Hematopoietic multipotent progenitor cell treated with erythropoietin and hydrocortisone succinate and interleukin-3 and kit ligand, for 4 days (in vitro differentiated cells): ENCODE measurements around the gene PAPPA2.
"Not testable (repeated sequence)": the region's sequence is repeated elsewhere in the genome, so short reads cannot be mapped to it uniquely, and the experiment has no call there.

Experiments
- DNase-seq: peaks from one replicate; pipeline ENCODE4 v3.0.0-alpha.2; 2015

PAPPA2 gene

GRCh38 chr1:176694713-176695112 lies 231.7 kb downstream of the PAPPA2 start:
- DNase-seq: no peak

GRCh38 chr1:176696109-176696508 lies 233.1 kb downstream of the PAPPA2 start:
- DNase-seq: no peak

DNA sequence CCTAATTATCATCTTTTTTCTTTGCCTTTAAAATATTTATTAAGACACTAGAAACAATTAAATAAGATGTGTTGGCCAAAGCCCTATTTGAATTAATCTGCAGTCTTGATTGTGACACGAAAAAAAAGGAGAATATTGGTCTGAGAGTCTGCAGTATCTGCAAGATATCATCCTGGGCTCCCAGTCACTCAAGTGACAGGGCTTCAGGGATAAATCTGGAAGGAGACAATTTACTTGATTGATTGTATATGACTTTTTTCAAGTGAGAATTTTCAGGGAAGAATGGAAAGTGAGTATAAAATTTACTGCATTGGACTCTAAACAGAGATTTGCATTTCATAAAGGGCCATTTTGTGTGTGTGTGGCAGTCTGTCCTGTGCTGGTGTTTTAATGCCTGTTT lies 233.7 kb downstream of the PAPPA2 start:
- no peak for DNase-seq

DNA sequence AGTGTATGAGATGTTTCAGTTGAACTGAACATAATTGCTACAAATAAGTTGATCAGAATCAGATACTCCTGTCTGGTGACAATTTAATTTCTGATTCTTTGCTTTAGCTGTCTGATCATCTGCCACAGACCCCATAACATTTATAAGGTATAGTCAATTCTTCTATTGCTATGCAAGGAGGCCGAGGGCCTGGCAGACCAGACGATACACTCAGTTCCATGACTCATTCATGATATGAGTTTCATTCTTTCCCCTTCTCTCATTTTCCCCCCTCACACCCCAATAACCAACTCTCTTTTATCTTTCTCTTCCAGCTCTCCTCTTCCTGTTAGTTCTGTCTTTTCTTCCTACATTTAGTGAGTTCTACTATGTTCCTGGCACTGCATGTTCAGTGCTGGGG lies 236.8 kb downstream of the PAPPA2 start:
- no peak for DNase-seq

DNA sequence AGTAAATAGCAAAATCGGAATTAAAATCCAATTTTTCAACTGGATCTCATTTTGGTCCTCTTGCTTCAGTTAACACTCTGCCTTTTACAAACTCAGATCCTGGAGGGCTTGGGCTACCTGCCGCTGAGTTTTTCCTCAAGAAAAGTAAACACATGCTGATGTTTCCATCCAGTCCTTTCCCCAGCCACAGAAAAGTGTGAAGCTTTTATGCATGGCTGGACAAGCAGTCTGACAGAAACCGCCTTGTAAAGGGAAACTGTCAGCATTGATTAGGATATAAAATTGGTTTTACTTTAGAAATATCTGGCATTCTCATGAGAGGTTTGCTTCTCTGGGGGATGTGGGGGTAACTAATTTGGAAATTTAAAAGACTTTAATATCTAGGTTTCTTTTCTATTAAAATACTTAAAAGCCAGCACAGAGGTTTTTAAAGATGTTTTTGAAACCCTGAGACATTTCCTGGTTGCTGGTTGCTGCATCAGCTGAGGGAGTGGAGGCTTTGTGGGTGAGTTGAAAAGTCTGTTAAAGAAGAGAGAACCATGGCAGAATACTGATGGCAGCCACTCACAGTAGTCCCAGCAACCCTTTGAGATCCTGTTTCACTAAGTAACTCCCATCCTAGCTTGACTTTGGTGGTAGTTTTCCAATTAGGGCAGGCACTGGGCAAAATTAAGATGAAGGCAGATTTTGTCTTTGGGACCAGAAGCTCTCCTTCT lies 238.3 kb downstream of the PAPPA2 start:
- DNase-seq: no peak

DNA sequence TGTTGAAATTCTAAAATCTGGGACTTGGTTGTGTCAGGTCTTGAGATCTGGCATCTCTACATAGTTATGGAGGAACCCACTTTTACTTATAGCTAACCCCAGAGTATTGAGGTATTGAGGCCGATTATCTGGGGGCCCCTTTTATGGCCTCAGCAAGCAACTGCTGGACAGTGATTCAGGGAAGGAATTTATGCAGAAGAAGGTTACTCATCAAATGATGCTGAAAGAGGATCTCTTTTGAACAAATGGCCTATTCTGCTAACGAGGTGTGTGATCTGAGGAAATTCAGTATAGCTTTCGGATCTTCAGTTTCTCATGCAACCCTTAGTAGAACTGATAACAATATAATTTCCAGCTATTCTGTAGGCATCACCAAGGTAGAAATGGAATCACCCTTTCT lies 239.9 kb downstream of the PAPPA2 start:
- no peak for DNase-seq

DNA sequence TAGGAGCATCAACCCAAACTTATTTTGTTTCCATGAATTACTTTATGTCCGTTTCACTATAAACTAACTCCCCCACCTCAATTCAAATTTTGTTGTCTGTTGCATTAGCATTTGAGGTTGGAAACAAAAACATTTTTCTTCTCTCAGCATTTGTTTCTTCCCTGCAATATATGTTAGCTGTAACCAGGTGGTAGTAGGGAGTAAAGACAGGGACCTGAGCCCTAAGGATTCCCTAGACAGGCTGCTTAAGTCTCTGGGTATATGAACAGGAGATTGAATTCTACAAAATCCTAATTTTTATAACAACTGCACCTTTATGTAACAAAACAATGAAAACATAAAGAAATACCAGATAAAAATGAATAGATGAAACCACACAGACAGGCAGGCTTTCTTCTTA lies 242.6 kb downstream of the PAPPA2 start:
- no peak for DNase-seq

- no peak for DNase-seq
Measured at GRCh38 chr1:176717066-176717750, 254.2 kb downstream of the PAPPA2 start.

DNA sequence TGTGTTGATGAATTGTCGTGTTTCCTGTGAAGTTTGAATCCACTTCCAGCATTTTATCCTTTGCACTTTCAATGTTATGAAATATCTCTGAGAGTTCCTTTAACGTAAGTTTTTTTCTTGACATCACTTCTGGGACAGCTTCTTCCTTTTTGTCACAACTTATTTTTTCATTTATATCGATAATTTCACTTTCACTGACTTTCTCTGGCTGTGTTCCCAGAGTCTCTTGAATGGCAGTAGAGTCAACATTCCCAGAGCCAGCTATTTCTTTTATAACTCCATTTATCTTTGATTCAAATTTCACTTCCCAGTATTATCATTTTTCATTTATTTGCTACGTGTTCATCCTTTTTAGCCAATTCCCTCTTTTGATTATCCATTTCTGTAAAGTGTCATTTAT lies 256.5 kb downstream of the PAPPA2 start:
- no peak for DNase-seq

DNA sequence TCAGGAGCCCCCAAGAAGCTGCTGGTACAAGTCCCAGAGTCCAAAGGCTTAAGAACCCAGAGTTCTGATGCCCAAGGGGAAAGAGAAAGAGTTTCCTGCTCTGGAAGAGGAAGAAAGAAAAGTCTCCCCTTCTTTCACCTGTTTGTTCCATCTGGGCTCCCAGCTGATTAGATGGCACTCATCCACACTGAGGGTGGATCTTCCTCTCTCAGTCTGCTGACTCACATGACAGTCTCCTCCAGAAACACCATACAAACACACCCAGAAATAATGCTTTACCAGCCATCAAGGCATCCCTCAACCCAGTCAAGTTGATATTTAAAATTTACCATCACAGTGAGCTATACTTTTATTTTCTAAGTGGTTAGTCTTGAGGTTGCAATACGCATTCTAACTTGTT lies 257.9 kb downstream of the PAPPA2 start:
- DNase-seq: no peak

DNA sequence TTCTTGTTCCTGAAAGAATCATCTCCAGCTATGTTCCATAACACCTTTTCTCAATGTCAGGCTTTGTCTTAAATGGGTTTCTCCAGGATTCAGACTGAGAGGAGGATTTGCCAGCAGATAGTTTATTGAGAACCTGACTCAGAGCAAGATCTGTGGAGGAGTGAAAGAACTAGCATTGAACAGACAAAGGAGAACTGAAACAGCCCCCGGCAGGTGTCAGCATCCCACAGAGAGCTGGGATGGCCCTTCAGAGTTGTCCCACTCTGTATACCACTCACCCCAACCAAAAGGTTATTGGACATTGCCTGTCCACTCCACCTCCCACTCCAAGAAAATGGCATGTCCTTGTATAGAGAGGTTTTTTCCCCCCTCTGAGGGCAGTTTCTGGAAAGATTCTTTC lies 270.7 kb downstream of the PAPPA2 start:
- DNase-seq: no peak

DNA sequence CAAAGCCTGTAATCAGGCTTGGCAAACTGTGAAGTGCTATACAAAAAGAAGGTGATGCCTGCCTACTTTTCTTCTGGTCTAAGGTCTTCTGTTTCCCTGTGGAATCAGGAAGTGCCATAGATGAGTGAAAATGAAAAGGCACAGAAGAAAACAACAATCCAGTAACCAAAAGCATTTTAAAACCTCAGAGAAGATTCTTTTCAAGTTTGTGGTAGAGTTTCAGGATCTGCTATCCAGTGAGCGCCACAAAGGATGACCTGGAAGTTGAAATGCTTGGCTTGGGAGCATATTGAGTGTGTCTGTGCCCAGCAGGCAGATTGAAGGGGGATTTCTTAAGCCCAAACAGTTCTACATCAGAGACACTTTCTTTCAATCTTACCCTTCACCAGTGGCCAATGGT lies 272.2 kb downstream of the PAPPA2 start:
- DNase-seq: no peak

GRCh38 chr1:176736015-176736414 lies 273.0 kb downstream of the PAPPA2 start:
- no peak for DNase-seq

DNA sequence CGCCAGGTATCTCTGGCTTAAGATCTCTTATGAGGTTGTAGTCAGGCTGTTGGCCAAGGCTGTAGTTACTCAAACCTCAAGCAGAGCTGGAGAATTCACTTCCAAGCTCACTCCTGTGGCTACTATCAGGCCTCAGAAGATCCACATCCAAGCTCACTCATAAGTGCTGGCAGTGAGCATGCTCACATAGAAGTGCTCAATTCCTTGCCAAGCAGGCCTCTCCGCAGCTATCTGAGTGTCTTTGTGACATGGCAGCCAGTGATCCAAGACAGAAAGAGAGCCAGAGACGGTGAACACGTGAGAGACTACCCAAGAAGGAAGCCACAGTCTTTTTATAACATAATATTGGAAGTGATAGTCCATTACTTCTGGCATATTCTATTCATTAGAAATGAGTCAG lies 278.2 kb downstream of the PAPPA2 start:
- no peak for DNase-seq

GRCh38 chr1:176742322-176742721 lies 279.3 kb downstream of the PAPPA2 start:
- no peak for DNase-seq

- DNase-seq: no peak
Measured at GRCh38 chr1:176744142-176744541, 281.2 kb downstream of the PAPPA2 start.

DNA sequence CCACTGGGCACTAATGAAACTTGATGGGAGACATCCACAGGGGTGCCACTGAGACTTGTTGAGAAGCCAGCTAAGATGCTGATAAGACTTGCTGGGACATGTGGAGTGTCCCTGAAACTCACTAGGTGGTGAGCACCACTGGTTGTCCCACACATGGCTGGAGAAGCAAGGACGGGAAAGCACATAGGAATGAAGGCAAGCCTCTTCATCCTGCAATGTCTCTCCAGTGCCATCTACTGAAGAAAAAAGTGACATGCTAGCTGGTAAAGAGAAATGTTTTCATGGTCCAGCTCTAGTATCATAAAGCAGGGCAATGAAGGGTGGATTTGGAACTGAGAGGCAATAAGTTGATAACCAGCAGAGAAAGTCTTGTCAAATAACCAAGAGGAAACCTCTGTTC lies 283.0 kb downstream of the PAPPA2 start:
- peak; percentile 2 for DNase-seq

DNA sequence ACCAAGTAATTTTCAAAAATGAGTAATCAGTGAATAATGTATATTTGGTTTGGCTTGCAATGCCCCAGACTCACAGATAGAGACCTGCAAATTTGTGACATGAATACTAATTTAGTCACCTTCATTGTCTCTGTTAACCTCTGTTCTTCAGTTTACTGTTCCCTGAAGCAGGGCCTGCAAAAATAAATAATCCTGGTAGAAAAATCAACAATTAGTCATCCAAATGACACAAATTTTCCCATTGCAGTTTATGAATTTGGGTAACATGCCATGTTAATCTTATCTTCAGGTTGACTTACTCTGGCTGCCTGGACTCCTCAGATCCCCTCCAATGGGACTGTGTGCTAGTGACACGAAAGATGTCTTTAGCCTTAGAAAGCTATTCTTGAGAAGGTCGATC lies 289.5 kb downstream of the PAPPA2 start:
- DNase-seq: no peak

GRCh38 chr1:176754676-176755075 lies 291.7 kb downstream of the PAPPA2 start:
- DNase-seq: no peak

GRCh38 chr1:176756817-176757216 lies 293.8 kb downstream of the PAPPA2 start:
- DNase-seq: not testable (repeated sequence)

- no peak for DNase-seq
Measured at GRCh38 chr1:176765608-176766007, 302.6 kb downstream of the PAPPA2 start.

- no peak for DNase-seq
Measured at GRCh38 chr1:176766779-176767178, 303.8 kb downstream of the PAPPA2 start.

DNA sequence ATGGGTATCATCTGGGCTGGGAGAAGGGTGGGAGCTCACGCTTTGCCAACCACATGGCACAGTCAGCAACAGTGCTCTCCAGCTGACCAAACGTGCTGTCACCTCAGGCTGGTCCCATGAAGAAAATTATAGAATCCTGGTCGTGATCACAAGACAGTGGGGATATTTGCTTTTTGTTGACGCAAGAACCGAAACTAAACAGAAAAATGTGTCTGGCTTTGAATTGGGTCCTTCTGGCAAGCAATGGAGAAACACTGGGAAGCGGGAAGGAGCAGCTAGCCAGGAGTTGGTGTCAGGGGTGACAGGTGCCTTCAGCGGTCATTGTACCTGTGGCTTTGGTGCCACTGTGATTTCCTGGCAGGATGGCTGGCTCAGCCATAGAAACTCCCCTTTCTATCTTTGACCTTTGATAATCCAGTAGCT lies 304.8 kb downstream of the PAPPA2 start:
- DNase-seq: no peak

GRCh38 chr1:176768532-176768931 lies 305.6 kb downstream of the PAPPA2 start:
- no peak for DNase-seq

DNA sequence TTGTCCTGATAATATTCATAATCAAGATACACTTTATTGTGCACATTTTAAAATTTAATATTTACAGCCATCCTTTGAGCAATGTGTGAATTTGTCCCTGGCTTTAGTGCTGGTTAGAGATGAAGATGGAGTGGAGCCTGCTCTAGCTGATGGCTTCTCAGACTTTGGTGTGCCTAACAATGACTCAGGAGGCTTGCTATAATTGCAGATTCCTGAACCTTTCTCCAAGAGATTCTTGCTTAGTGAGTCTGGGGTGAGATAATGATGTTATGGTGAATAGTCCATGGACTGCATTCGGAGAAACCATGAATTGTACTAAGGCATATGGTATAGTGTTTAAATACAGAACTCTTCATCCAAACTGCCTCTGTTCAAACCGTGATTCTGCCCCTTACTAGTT lies 307.1 kb downstream of the PAPPA2 start:
- no peak for DNase-seq
